ENCODE measurements around the gene RPA3. TPM values are rescaled to one million over a fixed set of nuclear protein-coding genes. Genes with fewer than 3 reads are reported as not detected.

Gene RPA3
- total RNA-seq, 3 donors from 2014 or later = 23.2 to 38.4 (median 28.7) TPM

- DNase-seq (peak in 1 of 3 donors; percentile 24), ATAC-seq (peak; percentile 34)
- peak; percentile 13 for TF ChIP-seq CTCF (IDR thresholded peaks at IDR 0.05)
- Histone ChIP-seq H3K4me3 (no peak overlapping the region), H3K4me1 (ENCODE audit: low read depth) (peaks cover 29% of the 10 kb centered on the region), H3K36me3 (ENCODE audit: low read depth) (no peaks in the 10 kb centered on the region), H3K9me3 (no peaks in the 10 kb centered on the region)
- intact Hi-C loops (cut with DNase I, micrococcal nuclease) = no loop called here
Observed at GRCh38 chr7:7653593-7654187, 64.7 kb downstream of the RPA3 start.

GRCh38 chr7:7652798-7653540, 65.4 kb downstream of the RPA3 start:
- TF ChIP-seq CTCF (IDR thresholded peaks at IDR 0.05) = no peak
- H3K4me3 ChIP-seq = no peak overlapping the region
- peaks cover 29% of the 10 kb centered on the region for H3K4me1 ChIP-seq (ENCODE audit: low read depth)
- no peaks in the 10 kb centered on the region for H3K36me3 ChIP-seq (ENCODE audit: low read depth)
- intact Hi-C loops (cut with DNase I, micrococcal nuclease) = no loop called here
- H3K9me3 ChIP-seq = no peaks in the 10 kb centered on the region
- no peak for DNase-seq
- ATAC-seq = no peak

GRCh38 chr7:7651479-7651878, 66.9 kb downstream of the RPA3 start:
- intact Hi-C loops (cut with DNase I, micrococcal nuclease) = no loop called here
- ATAC-seq (peak; percentile 51), DNase-seq (no peak)
- no peak for TF ChIP-seq CTCF (IDR thresholded peaks at IDR 0.05)
- H3K4me3 ChIP-seq = no peak overlapping the region
- no peaks in the 10 kb centered on the region for H3K9me3 ChIP-seq
- no peaks in the 10 kb centered on the region for H3K36me3 ChIP-seq (ENCODE audit: low read depth)
- H3K4me1 ChIP-seq (ENCODE audit: low read depth) = peaks cover 29% of the 10 kb centered on the region

GRCh38 chr7:7650682-7651206, 67.7 kb downstream of the RPA3 start:
- intact Hi-C loops (cut with DNase I, micrococcal nuclease) = no loop called here
- TF ChIP-seq CTCF (IDR thresholded peaks at IDR 0.05) = no peak

GRCh38 chr7:7647495-7648036, 70.8 kb downstream of the RPA3 start:
- ATAC-seq (no peak), DNase-seq (no peak)
- Histone ChIP-seq H3K4me3 (no peak overlapping the region), H3K9me3 (no peaks in the 10 kb centered on the region), H3K4me1 (ENCODE audit: low read depth) (peaks cover 24% of the 10 kb centered on the region), H3K36me3 (ENCODE audit: low read depth) (no peaks in the 10 kb centered on the region)
- no peak for TF ChIP-seq CTCF (IDR thresholded peaks at IDR 0.05)
- intact Hi-C loops (cut with DNase I, micrococcal nuclease) = no loop called here

More at GRCh38 chr7:7650682-7651206, 67.7 kb downstream of the RPA3 start:
- Histone ChIP-seq H3K9me3 (no peaks in the 10 kb centered on the region), H3K36me3 (ENCODE audit: low read depth) (no peaks in the 10 kb centered on the region), H3K4me3 (no peak overlapping the region), H3K4me1 (ENCODE audit: low read depth) (peaks cover 29% of the 10 kb centered on the region)
- ATAC-seq (peak; percentile 61), DNase-seq (no peak)

All from mucosa of descending colon (tissue), 3 donors.